A549 treated with dexamethasone at 1 μM for 4 hours (cell line): ENCODE data around the gene SLITRK2. TPM values are rescaled to one million over a fixed set of nuclear protein-coding genes. Genes with fewer than 3 reads are reported as not detected.

Experiments used
- total RNA-seq: library from RNA; stranded (reverse); fragments of 200-300 nt; extraction: Qiagen RNA extraction; gene quantifications from 5 replicates; pipeline ENCODE4 v1.2.3, GENCODE V29; 2022

The SLITRK2 gene
- 0.01 to 0.02 TPM in 2 of 5 replicates, not detected in the others for total RNA-seq

DNA sequence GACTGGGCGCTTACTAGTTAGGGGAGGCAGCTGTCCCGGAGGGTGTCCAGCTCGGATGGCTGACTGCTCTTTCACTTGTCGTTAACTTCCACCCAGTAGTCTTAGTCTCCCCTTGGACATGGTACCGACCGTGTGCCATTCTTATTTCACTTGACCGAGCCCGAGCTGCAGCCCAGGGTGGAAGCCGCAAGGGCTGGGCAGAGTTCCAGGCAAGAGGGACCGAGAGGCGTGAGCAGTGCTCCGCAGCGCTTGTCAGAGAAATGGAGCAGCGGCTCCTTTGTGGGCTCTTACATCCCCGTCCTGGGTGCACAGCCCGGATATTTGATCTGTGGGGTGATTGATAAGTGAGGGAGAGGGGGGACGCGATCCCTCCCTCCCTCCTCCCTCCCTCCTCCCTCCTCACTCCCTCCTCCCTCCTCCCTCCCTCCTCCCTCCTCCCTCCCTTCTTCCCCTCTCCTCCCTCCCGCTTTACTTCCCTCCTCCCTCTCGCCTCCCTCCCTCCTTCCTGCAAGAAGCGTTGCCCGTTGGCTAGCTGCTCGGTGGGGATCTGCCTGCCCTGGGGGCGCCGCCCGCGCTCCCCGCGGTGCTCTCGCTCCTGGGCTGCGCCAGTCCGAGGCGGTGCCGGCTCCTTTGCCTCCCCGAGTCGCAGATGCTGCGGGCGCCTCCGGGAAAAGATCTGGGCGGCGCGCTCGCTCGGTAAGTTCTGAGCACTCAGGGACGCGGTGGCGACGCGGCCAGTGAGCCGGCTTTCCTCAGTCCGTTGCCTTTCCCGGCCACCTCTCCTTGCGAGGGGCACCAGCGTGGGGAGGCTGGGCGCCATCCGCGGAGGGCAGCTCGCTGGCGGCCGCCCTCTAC lies at the start of gene SLITRK2:
TSS of gene SLITRK2 (plus strand) at position 499 of the 855 bp plus-strand sequence. CDS start 4,597 bp downstream, outside the sequence.

